NCI-H526 treated with DMSO at 0.1 percent for 48 hours (cell line): ENCODE measurements around the gene CBARP.

ENCODE experiments used
- DNase-seq: peaks from one replicate; lab custom pipeline; 2025; lab: John Stamatoyannopoulos, UW

The CBARP gene, protein sequence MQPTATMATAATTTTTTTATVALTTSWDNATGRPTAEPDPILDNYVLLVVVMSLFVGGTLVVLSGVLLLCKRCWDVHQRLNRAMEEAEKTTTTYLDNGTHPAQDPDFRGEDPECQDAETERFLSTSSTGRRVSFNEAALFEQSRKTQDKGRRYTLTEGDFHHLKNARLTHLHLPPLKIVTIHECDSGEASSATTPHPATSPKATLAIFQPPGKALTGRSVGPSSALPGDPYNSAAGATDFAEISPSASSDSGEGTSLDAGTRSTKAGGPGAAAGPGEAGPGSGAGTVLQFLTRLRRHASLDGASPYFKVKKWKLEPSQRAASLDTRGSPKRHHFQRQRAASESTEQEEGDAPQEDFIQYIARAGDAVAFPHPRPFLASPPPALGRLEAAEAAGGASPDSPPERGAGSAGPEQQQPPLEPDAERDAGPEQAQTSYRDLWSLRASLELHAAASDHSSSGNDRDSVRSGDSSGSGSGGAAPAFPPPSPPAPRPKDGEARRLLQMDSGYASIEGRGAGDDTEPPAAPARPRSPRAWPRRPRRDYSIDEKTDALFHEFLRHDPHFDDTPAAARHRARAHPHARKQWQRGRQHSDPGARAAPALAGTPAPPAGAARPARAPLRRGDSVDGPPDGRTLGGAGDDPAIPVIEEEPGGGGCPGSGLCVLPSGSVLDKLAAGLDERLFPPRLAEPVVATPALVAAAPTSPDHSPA

DNA sequence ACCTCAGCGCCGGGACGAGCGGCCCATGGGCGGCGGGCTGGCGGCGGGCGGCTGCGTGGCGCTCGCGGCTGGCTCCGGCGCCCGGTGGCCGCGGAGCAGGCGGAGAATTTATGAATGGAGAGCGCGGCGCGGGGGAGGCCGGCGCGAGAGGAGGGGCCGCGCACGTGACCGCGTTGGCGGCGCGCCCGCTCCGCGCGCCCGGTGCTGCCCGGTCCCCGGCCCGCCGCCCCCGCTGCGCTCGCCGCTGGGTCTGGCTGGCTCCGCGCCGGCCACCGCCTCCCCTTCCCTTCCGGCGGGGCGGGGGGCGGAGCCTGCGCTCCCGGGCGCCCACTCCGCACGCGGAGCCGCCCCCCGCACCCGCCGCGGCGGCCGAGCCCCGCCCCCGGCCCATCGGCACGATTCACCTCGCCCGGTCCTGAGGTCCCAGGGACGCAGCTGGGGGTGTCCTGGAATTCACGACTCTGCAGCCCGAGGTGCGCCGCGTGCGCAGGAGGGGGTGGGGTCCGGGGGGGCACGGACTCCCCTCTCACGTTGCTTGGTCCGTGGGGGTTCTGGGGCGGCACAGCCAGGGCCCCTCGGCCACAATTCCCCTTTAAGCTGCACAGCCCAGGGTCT lies at the start of gene CBARP:
Gene CBARP, minus strand, starts transcription at position 252 of the 615 bp plus-strand sequence. CDS start 1,905 bp downstream, outside the sequence.
- DNase-seq = no peak

DNA sequence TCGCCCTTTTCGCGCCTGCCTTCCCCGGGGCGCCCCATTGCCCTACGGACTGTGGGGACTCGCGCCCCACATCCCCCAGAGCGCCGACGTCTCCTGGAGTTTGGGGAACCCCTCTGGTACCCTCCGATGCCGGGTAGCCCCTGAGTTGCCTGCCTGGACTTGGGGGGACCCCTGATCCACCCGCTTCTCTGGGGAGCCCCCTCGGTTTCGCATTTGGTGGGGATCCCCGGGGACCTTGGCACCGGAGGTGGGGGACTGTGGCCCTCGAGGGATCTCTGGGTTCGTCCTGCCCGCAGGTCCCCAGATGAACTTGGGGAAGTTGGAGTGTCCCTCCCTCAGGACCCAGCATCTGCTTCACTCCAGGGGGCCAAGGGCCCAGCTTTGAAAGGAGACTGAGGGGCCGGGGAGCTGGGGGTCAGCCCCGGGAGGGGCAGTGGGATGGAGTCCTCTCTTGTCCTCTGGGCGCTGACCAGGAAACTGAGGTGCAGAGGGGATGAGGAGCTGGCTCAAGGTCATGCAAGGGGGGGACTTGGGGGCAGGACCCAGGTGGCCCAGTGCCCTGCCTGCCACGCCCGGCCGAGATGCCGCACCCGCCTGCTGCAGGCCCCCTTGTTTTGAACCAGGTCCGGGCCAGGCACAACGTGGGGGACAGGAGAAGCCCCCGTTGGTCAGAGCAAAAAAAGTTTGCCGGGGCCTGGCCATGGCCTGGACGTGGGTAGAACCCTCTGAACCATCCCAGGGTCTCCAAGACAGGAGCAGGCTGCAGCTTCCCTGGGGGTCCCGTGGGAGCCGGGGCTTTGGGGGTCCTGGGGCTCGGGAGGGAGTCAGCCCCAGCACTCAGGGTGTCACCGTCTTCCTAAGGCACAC lies 48.9 kb upstream of the CBARP start:
- DNase-seq = no peak

DNA sequence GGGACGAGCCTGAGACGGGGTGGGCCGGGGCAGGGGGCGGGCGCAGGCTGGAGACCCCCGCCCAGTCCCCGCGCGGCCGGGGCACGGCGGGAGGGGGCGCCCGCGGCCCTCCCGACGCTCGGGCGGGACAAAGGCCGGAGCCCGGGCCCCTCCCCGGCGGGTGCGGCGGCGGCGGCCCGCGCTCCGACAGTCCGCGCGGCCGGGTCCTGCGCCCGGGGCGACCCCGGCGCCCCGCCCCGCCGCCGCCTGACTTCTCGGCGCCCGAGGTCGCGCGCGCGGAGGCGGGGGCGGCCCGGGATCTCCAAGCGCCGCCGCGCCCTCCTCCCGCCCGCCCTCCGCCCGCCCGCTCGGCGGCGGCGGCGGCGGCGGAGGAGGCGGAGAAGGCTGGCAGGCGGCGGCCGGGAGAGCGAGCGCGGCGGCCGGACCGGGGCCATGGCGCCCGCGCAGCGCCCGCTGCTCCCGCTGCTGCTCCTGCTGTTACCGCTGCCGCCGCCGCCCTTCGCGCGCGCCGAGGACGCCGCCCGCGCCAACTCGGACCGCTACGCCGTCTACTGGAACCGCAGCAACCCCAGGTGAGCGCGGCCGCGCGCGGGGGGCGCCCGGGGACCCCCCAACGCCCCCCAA lies 48.0 kb upstream of the CBARP start, which contains the start of gene EFNA2:
Gene EFNA2, plus strand, starts transcription at position 137 of the 624 bp plus-strand sequence. Its CDS starts 296 bp downstream, at position 433.
- DNase-seq = no peak

DNA sequence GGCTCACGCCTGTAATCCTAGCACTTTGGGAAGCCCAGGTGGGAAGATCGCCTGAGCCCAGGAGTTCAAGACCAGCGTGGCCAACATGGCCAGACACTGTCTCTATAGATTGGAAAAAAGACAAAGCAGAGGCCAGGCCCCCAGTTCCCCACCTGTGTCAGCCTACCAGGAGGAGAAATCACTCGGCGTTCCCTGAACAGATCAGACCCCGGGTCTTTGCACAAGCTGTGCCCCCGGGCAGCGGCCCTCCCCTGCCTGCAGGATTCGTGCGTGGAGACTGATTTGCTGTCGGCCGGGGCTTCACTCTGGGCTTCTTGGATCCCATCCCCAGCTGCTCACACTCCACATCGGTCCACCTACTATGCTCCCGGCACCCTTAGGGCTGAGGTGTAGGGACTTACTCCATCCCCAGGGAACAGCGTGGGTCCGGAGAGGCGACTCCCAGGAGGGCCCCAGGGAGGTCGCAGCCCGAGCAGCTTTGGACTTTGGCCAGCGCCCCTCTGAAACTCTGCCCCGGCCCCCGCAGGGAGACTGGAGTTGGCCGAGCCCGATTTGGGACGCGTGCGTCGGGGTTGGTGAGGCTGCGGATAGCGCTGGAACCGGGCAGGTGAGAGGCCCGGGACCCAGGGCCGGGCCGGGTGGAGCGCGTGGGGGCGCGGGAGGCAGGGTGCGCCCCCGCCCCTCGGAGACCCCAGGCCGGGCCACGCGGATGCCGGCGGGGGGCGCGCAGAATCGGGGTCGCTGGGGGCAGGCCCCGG lies 47.4 kb upstream of the CBARP start:
- no peak for DNase-seq

DNA sequence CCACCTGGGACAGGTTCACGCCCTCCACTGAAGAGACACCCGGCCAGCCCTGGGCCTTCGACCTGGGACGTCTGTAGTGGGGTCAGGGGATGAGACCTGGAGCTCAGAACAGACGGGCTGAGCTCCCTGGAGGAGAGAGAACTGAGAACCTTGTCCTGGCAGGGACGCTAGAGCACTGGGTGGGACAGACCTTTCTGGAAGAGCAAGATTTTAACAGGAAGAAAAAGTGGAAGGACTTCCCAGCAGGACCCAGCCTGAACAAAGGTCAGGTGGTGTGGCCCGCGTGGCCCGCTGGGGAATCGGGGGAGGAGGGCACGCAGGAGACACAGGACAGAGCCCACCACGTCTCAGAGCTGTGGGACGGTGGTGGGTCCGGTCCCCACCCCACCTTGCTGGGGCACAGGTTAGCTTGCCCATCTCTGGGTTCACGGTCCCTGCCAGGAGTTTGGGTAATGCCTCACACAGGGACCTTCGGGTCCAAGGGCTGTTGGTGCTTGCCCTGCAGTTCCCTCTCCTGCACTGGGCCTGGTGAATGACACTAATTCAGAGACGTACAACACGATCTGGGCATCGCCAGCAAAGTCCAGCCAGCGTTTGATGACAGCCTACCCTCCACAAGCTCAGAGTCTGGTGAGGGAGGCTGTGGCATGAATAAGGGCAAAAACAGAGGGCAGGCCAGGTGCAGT lies 46.6 kb upstream of the CBARP start:
- no peak for DNase-seq

DNA sequence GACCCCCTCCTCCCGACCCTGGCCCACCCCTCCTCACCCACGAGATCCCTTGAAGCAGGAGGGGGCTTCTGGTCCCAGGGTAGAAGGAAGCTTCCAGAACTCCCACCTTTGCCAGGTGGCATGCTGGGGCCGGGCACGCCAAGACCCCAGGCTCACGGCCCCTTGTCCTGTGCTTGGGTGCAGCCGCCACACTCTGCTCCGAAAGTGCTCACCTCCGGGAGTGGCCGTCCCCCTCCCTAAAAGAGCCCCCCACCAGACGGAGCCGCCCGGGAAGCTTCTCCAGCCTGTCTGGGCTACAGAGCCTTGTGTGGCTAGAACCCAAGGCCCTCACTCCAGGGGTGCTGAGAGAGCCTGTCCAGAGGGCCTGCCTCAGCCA lies 46.1 kb upstream of the CBARP start:
- DNase-seq = no peak

DNA sequence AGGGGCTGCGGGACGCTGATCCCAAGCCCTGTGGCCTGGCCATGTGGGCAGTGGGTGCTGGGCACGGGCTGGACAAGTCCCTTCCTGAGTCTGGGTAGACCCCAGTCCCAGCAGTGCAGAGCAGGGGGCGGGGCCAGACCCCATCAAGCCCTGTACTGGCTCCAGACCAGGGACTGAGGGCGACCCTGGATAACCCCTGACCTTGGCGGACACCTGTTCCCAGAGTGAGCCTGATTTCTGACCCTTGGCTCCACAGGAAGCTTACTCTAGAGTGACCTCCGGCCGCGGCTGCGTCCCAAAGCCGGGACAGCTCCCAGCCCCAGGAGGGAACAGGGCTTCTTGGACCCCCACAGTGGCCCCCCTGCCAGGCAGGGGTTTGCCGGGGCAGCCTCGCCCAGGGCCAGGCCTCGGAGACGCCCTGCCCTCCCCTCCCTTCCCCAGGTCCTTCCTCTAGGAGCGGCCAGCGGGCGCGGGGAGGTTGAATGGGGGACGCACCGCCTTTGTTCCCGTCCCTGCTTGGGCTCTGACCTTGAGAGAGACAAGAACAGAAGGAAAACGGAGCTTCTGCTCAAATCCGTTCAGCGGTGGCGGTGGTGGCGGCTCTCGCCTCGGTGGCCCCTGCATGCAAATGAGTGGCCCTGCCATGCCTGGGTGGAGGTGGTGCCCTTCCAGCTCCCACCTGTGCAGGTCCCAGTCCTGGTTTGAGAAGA lies 45.6 kb upstream of the CBARP start:
- DNase-seq = no peak

DNA sequence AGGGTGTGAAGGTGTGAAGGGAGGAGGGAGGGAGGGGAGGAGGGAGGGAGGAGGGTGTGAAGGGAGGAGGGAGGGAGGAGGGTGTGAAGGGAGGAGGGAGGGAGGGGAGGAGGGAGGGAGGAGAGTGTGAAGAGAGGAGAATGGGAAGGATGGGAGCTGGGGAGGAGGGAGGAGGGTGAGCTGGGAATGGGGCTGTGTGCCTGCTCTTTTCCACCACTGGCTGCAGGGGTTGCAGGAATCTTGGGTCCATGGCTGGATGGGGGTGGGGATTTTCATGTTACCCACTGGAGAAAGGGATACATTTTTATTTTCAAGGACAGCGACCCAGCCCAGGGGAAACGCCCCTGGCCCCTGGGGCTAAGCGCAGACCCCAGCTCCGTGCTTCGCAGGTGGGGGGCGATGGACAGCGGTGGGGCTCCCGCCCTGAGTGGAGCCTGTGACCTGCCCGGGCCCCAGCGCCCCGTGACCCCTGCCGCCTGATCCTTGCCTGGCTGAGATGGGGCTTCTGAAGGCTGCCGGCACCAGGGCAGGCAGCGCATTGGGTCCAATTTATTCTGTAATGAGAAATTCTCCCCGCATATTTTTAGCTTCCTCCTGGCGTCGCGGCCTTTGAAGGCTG lies 44.9 kb upstream of the CBARP start:
- DNase-seq = no peak

DNA sequence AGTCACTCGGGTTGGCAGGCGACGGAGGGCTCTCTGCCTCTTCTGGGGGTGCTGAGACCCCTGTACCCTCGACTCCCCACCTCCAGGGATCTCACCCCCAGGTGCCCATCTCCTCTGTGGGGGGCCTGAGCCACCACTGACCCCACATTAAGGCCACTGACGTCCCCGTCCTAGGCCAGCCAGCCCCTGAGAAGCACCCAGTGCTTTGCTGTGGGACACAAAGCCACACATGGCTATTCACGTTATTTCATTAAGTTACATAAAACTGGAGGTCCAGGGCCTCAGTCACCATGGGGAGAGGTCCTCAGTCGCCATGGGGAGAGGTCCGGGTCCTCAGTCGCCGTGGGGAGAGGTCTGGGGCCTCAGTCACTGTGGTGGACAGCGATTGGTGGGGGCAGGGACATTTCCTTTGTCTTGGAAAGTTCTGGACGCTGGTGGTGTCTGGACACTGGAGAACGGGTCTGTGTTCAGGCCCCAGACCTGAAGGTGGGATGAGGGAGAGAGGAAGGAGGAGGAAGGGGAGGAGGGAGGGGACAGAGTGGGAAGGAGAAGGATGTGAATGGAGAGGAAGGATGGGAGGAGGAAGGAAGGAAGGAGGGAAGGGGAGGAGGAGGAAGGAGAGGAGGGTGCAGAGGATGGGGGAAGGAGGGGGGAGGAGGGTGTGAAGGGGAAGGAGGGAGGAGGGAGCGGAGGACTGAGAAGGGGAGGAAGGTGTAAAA lies 43.9 kb upstream of the CBARP start:
- DNase-seq = no peak

DNA sequence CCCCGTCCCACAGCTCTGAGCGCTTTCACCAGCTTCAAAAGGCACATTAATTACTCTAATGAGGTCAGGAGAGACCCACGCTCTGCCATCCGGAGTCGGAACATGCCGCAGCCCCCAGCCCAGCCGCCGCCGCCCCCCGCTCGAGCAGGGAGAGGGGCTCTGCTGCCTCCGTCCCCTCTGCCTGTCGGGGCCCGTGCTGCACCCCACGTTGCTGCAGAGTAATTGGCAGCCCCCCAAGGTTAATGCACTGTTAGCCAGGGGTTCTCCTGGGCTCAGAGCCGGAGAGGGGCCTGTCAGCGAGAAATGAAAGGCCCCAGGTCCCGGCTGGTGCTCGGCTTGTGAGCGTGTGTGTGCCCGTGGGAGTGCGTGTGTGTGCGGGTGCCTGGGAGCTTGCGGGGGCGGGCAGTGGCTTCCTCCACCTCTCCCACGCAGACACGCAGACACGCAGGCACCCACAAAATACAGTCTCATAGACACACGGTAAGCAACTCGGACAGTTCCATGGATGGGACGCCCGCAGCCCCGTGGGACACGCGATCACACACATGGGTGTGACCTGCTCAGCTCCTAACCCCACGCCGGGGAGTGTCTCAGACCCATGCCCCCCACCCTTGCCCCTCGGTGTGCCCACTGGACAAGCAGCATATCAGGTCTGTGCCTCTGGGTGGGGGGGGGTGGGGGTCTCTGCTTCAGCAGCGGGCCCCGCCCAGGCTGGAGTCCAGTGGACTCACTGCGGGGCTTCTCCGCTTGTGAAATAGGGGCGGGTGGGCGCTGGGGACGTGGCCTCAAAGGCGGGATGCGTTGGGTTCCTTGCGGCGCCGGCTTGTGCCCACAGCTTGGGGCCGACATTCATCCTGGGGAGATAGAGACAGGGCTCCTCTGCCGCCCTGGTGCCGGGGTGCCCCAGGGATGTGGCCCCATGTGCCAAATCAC lies 43.1 kb upstream of the CBARP start:
- DNase-seq = no peak

DNA sequence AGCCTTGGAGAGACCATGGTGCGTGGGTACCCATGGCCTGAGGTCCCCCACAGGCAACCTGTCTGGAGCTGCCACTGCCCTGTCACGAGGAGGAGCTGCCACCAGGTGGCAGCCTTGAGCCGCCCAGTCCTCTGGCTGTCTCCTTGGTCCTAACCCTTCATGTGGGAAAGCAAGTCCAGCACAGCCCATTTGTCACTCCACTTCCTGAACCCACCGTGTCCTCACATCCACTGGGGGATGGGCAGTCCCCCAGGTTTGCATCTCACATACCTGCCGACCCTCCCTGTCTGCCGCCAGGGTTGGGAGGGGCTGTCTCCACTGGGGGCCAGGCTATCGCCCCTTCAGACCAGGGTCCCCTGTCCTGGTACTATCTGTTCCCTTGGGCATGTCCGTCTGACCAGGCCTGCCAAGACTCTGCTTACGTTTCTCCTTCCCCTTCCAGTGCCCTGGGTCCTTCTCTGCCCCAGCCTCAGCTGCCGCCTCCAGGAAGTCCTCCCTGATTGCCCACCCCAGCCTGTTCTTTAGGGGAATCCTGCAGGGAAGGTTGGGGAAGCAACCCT lies 42.1 kb upstream of the CBARP start:
- no peak for DNase-seq

DNA sequence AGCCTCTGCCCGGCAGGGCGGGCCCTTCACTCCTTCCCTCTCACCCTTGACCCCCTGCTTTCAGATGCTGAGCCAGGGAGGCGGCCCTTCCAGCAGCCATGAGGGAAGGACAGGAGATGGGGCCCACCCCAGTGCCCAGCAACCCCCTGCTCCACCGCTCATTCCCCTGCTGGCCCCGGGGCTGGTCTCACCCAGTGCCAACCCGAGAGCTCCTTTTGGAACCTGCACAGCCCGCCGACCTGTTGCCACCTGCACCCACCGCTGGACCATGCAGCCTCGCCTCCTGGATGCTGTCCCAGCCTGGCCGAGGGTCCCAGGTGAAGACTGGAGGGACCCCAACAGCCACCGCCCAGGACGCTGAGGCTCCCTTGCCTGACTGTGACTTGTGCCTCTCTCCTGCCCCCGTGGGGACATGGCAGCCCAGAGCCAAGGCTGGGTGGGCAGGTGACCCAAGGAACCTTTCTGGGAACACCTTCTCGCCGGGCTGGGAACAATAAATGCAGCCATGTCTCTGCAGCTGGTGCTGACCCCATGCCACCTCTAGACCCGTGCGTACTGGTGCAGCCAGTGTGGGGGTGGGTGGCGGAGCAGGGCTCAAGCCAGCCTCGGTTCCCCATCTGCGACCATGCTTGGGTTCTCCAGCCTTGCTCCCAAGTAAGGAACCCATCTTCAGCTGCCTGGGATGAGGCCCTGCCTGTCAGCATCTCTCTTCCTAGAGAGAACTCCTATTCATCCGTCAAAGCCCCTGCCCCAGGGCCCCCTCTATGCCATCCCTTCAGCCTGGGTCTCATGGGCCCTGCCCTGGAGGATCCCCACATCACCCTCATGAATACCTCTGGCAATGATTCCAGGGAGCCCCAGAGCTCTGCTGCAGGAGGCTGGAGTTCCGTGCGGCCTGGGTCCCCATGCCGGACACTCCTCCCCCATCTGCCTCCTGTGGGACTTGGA lies 41.2 kb upstream of the CBARP start:
- DNase-seq = no peak

DNA sequence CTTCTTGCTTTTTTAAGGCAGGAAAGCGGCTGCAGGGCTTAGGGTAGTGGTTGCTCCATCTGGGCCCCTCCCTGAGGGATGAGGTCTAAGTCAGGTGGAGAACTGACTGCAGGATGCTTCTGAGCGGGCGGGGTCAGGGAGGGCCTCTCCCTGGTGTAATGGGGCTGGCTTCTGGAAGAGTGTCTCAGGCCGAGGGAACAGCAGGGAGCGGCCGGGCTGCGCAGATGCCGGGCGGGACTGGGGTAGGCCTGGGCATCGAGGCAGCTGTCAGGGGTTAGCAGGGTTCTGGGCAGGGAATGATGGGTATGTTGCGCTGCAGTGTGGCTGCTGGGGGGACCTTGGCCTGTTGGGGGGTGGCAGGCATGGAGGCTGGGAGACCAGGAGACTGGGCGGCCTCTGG lies 40.3 kb upstream of the CBARP start:
- DNase-seq = no peak

DNA sequence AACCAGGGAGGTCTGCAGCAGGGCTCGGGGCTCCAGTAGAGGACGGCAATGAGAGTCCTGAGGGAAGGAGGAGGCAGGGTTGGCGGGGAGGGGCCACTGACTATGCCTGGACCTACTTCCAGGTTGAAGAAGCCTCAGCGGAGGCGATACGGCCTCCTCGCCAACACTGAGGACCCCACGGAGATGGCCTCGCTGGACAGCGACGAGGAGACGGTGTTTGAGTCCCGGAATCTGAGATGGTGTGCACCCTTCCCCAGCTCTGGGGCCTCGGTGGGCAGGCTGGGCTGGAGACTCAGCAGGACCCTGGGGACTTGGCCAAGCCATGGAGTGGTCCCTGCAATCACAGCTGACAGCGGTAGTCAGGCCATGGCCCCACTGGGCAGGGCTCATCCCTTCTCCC lies 39.3 kb upstream of the CBARP start:
- DNase-seq = no peak

DNA sequence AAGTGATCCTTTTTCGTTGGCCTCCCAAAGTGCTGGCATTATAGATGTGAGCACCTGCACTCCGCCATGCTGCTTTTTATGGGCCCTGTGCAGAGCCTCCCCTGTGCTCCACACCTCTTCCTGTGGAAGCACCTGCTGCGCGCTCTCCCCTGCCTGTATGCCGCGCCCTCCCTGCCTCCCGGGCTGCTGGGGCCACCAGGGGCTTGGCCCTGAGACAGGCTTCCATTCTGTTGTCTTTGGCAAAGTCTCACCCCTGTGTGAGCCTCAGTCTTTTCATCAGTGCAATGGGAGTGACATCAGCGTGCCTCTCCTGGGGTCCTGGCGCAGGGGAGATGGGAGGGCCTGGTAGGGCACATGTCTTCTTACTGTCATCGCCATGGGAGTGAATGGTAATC lies 38.8 kb upstream of the CBARP start:
- no peak for DNase-seq
